GM18519 (cell line): ENCODE data around the gene WDTC1.

Source experiments
- ATAC-seq: cut with Tn5 transposase; IDR thresholded peaks from one replicate; pipeline ENCODE4 v1.9.1; 2021; ENCODE audit warnings: mild to moderate bottlenecking, moderate library complexity; ENCODE audit not compliant: unreplicated experiment, low FRiP score

Gene WDTC1

DNA sequence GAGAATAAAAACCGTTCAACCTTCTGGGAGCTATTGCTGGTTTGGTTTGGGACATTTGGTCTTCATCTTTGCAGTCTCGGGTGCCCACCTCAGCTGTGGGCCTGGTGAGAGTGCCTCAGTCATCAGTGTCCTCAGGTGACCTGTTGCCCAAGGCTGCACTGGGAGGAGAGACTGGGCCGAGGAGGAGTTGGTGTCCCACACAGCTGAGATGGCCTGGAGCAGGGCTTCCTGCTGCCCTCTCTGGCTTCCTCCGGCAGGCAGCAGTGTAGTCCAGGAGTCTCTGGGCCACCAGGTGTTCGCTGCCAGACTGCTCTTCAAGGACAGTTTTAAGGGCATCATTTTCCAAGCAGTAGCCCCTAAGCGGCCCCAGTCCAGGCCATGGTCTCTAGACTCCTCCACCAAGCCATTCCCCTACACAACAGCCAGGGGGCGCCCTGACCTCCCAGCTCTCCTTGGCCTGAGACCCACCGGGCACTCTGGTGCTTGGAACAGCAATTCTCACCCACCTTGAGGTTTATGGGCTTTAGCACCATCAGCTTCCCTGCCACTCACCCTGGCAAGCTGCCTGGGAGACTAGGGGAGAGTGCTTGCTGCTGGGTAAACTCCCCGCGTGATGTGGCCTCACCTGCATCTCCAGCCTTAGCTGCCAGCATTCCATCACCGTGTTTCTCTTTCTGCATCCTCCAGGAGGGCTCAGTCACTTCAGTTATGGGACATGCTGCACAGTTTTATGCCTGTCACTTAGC, 98.3 kb downstream of the WDTC1 start:
- no peak for ATAC-seq

DNA sequence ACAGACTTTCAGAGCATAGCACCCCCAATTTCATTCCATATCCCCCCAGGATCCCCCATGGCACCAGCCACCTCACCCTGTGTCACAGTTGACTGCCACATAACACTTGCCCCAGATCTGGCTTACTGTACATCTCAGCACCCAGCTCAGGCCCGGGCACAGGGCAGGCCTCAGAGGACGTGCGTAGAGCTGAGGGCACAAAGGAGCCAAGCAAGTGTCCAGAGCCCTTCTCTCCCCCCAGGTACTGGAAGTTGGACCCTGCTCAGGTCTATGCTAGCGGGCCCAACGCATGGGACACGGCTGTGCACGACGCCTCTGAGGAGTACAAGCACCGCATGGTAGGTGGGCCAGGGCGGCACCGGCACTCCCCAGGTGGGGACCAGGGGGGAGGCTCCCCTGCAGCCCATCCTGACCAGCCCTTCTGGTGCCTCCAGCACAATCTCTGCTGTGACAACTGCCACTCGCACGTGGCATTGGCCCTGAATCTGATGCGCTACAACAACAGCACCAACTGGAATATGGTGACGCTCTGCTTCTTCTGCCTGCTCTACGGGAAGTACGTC, 99.4 kb downstream of the WDTC1 start:
- ATAC-seq = no peak

GRCh38 chr1:27335506-27336422, 101.3 kb downstream of the WDTC1 start:
- ATAC-seq = no peak

GRCh38 chr1:27336756-27337155, 102.3 kb downstream of the WDTC1 start:
- no peak for ATAC-seq

DNA sequence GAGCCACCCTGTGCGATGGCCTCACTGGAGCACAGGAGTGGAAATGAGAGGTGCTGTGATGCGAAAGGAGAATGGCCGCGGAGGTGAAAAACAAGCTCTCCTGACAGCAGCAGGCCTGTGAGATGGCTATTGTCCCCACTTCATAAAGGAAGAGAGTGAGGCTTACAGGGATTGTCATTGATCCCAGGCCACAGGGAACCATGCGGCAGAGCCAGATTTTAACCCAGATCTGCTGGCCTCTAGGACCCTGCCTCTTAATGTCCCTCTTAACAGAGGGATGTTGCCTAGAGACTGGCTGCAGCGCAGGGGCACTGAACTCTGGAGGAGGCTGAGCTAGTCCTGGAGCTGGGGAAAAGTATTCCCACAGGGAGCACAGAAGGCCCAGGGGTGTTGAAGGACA, 104.3 kb downstream of the WDTC1 start:
- no peak for ATAC-seq

GRCh38 chr1:27339213-27339612, 104.8 kb downstream of the WDTC1 start:
- no peak for ATAC-seq

DNA sequence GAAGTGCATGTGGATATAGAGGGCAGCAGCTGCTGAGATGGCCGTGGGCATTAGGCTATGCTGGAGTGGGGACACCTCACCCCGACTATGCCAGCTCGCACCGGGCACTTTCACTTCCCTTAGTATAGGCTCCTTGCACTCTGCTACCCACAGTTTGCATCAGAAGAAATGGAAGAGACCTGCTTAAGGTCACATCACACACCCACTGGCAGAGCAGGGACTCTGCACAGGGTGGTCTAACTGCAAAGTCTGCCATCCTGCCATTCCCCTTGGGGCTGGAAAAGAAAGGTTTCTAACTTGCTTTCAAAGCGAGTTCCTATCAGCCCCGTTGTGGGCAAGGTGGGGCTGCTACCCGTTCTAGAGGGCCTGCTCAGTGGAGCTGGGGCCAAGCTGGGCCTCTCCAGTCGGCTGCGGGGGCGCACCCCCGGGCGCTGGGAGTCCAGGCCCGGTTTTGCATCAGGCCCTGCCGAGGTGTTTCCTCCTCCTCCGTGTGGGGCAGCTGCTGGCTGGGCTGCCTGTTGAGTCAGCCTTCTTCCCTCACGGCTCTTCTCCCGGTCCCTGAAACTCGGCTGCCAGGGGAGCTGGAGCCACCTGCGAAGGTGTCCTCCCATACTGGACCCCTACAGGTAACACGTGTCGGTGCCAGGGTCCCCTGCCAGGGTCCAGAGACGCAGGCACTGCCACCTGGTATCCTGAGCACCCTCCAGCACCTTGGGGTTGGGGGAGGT, 107.3 kb downstream of the WDTC1 start, which contains the start of gene SYTL1:
TSS of gene SYTL1 (plus strand) at position 498 of the 728 bp plus-strand sequence. CDS start 3,313 bp downstream, outside the sequence.
- ATAC-seq = no peak

- ATAC-seq = no peak
These were observed 108.0 kb downstream of the WDTC1 start for GRCh38 chr1:27342391-27342777.

GRCh38 chr1:27342778-27343638, 108.6 kb downstream of the WDTC1 start:
- no peak for ATAC-seq

DNA sequence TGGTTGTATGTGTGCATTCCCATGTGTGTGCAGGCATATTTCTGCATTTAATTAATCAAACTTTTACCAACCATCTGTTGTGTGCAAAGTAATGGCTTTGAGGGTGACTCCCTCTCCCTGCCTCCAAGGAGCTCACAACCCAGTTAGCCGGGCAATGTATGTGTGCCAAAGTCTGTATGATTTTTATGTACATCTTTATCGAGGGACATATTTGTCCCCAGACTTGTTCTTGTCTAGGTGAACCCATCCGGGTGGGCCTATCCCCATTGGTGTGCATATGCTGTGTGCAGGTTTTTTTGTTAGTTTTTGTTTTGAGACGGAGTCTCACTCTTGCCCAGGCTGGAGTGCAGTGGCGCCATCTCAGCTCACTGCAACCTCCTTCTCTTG, 109.2 kb downstream of the WDTC1 start:
- ATAC-seq = no peak

DNA sequence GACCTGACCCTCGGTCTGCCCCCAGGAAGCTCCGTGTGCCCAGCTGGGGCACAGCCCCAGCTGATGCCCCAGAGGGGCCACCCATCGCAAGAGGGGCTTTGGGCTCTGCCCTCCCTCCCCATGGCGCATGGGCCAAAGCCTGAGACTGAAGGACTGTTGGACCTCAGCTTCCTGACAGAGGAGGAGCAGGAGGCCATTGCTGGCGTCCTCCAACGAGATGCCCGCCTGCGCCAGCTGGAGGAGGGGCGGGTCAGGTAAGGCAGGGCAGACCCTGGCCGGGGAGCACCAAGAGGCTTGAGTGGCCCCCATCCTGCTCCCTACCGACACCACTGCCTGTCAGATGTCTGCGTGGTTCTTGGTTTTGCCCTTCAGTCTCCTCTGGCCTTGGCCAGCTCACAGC, 110.8 kb downstream of the WDTC1 start:
- ATAC-seq = no peak

GRCh38 chr1:27346357-27346756, 111.9 kb downstream of the WDTC1 start:
- no peak for ATAC-seq

DNA sequence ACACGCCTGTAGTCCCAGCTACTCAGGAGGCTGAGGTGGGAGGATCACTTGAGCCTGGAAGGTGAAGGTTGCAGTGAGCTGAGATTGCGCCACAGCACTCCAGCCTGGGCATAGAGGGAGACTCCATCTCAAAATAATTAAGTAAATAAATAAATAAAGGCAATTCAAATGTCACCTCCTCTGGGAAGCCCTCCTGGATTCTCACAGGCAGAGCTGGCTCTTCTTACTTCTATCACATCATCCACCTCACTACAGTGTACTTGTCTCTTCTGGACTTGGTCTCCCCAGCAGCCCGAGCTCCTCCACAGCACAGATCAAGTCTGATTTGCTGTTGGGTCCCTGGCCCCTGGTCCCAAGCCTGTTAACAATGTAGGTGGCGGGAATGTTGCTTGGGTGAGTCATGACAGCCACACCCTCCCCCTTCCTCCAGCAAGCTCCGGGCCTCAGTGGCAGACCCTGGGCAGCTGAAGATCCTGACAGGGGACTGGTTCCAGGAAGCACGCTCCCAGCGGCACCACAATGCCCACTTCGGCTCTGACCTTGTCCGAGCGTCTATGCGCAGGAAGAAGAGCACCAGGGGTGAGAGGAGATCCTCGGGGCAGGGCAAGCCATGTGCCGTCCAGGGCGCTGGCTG, 112.7 kb downstream of the WDTC1 start:
- no peak for ATAC-seq

DNA sequence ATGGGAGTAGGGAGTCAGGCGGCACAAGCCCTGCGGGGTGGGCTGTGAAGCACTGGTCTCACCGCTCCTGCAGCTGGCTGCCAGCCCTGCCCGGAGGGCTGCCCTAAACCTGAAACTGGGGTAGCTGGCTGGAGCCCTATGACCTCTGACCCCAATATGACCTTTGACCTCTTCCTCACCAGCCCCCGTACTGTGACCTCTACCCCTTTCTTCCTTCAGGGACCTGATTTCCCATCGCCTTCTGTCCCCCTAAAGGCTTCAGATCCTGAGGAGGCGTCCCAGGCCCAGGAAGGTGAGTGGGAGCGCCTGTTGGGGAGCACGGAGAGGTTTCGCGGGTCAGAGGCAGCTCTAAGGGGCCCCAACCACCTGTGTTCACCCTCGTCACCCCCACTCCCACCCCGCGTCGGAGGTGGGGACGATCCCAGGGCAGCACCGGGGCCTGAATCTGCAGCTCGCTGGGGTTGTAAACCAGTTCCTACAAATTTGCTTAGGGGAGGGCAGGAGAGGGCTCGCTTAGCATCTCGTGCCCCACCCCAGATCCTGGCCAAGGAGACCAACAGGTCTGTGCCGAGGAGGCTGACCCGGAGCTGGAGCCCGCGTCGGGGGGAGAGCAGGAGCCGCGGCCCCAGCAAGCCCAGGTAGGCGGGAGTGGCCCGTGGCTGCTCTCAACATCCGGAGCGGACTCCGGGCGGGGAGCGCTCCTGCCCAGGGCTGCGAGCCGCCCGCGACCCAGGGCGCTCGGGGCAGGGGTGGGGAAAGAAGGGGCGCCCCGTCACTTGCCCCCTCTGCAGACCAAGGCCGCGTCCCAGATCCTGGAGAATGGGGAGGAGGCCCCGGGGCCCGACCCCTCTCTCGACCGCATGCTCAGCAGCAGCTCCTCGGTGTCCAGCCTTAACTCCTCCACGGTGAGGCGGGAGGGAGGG, 114.7 kb downstream of the WDTC1 start:
- ATAC-seq = no peak

- ATAC-seq = no peak
These were observed 115.6 kb downstream of the WDTC1 start for GRCh38 chr1:27349784-27350662.

DNA sequence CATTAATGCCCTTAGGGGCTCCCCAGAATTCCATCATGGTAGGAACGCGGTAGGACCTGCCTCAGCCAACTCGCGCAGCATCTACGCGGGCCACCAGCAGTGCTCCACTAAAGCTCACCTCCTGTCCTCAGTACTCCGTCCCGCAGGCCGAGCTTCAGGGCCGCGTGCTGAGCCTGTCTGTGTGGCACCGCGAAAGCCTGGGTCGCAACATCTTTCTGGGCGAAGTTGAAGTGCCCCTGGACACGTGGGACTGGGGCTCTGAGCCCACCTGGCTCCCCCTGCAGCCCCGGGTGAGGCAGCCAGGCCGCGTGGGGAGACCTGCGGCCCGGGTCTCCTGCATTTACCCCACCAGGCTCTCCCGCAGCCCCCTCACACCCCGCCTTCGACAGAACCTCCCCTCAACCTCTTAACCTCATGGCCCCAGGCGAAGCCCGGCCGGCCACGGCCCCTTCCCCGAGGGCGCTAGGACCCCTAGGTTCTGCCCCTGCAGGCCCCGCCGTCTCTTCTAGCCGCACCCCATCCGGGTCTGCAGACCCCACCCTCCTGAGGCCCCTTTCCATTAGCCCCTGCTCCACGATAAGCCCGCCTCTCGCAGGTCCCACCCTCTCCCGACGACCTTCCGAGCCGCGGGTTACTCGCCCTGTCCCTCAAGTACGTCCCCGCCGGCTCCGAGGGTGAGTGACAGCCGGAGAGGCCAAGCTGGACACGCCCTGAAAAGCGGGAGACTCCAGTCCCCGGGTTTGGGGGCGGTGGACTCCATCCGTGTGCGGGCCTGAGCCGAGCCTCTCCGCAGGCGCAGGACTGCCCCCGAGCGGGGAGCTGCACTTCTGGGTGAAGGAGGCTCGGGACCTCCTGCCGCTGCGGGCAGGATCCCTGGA, 116.5 kb downstream of the WDTC1 start:
- no peak for ATAC-seq
